B cell (primary cell): Measurements from ENCODE around the gene ZNRD2. TPM values are rescaled to one million over a fixed set of nuclear protein-coding genes. Genes with fewer than 3 reads are reported as not detected.

ENCODE experiments used
- ATAC-seq: fragments of 200-7000 bp; cut with Tn5 transposase; one replicate; pipeline ENCODE4 v1.10.0; 2021; ENCODE audit warnings: low read depth, mild to moderate bottlenecking, moderate number of reproducible peaks, moderate library complexity
- CTCF ChIA-PET: fragments of 350-600 bp; sonication (Branson Sonifier 250); formaldehyde crosslinking; loops from one replicate; lab custom pipeline; 2021; ENCODE audit warnings: antibody characterized with exemption, inconsistent platforms; lab: Charles Lee
- POLR2A ChIA-PET: fragments of 350-600 bp; sonication (Branson Sonifier 250); formaldehyde crosslinking; loops from one replicate; lab custom pipeline; 2021; ENCODE audit warnings: antibody characterized with exemption; lab: Charles Lee
- DNase-seq: peaks from one replicate; pipeline ENCODE4 v3.0.0; 2013
- H2AFZ ChIP-seq: 2 replicates; pipeline ENCODE4 v1.6.1; 2012; ENCODE audit warnings: mild to moderate bottlenecking, low read depth, low read length; ENCODE audit not compliant: insufficient read depth, poor library complexity, severe bottlenecking
- H3K27ac ChIP-seq, 2 donors: 1 replicate in 1 of 2; 2 replicates in 1 of 2; pipeline ENCODE4 v1.5.1; 2012 to 2013; ENCODE audit warnings: low read length in 2 of 2, mild to moderate bottlenecking in 2 of 2, moderate library complexity in 1 of 2
- H3K27me3 ChIP-seq, 4 experiments: fragments of 200-600 bp in 1 of 4; sonication (generic) in 1 of 4; replicated peaks in 1 of 4; 1 replicate in 2 of 4; 2 replicates in 2 of 4; pipeline versions ENCODE4 v1.6.1 to v1.7.0; 2013 to 2016; ENCODE audit warnings: low read length in 3 of 4, mild to moderate bottlenecking in 2 of 4, mixed read lengths in 1 of 4, moderate library complexity in 1 of 4; ENCODE audit not compliant: insufficient read depth in 4 of 4, control insufficient read depth in 3 of 4; ENCODE audit errors: control extremely low read depth in 1 of 4
- H3K36me3 ChIP-seq, 2 experiments: replicated peaks in 1 of 2; 1 replicate in 1 of 2; 2 replicates in 1 of 2; pipeline versions ENCODE4 v1.6.1 to v1.7.1; 2013; ENCODE audit warnings: low read length in 1 of 2; ENCODE audit not compliant: insufficient read depth in 2 of 2, control insufficient read depth in 1 of 2; ENCODE audit errors: control extremely low read depth in 1 of 2, extremely low read depth in 1 of 2
- H3K4me1 ChIP-seq, 2 donors: fragments of 200-600 bp in 1 of 2; sonication (generic) in 1 of 2; 1 replicate in 1 of 2; 2 replicates in 1 of 2; pipeline versions ENCODE4 v1.5.1 to v1.6.1; 2013 to 2017; ENCODE audit warnings: low read length in 2 of 2; ENCODE audit not compliant: control insufficient read depth in 2 of 2, insufficient read depth in 2 of 2
- H3K4me2 ChIP-seq: replicated peaks from 2 replicates; pipeline ENCODE3; 2012; ENCODE audit warnings: mild to moderate bottlenecking, low read depth, low read length; ENCODE audit not compliant: poor library complexity, severe bottlenecking
- H3K4me3 ChIP-seq, 5 experiments: fragments of 200-600 bp in 1 of 5; sonication (generic) in 1 of 5; 1 replicate in 3 of 5; 2 replicates in 2 of 5; pipeline versions ENCODE4 v1.5.1 to v1.7.0; 2011 to 2016; ENCODE audit warnings: low read length in 4 of 5, mild to moderate bottlenecking in 4 of 5, low read depth in 2 of 5, control low read depth in 1 of 5, moderate library complexity in 1 of 5; ENCODE audit not compliant: insufficient read depth in 1 of 5; ENCODE audit errors: control extremely low read depth in 1 of 5, extremely low read depth in 1 of 5
- H3K79me2 ChIP-seq: fragments of 200-600 bp; sonication (generic); one replicate; pipeline ENCODE4 v1.6.0; 2016; ENCODE audit warnings: low read length; ENCODE audit not compliant: control insufficient read depth, insufficient read depth
- H3K9ac ChIP-seq: fragments of 200-600 bp; sonication (generic); 2 replicates; pipeline ENCODE4 v1.6.1; 2017; ENCODE audit warnings: mild to moderate bottlenecking, low read length, moderate library complexity
- H3K9me3 ChIP-seq, 3 donors: one replicate each; pipeline versions ENCODE4 v1.6.1 to v1.7.1; 2013; ENCODE audit warnings: low read length in 2 of 3; ENCODE audit not compliant: control insufficient read depth in 2 of 3, insufficient read depth in 1 of 3; ENCODE audit errors: control extremely low read depth in 1 of 3
- H4K20me1 ChIP-seq: 2 replicates; pipeline ENCODE4 v1.6.0; 2012; ENCODE audit warnings: mild to moderate bottlenecking, low read length; ENCODE audit not compliant: insufficient read depth, control insufficient read depth, poor library complexity, severe bottlenecking
- H3K27ac Mint-ChIP-seq: one replicate; pipeline ENCODE4 v1.8.0; 2021; ENCODE audit warnings: mixed read lengths
- H3K27me3 Mint-ChIP-seq: one replicate; pipeline ENCODE4 v1.8.0; 2021; ENCODE audit warnings: mixed read lengths
- H3K4me1 Mint-ChIP-seq: one replicate; pipeline ENCODE4 v1.8.0; 2021; ENCODE audit warnings: mixed read lengths
- H3K4me3 Mint-ChIP-seq: one replicate; pipeline ENCODE4 v1.8.0; 2021; ENCODE audit warnings: mixed read lengths
- H3K9me3 Mint-ChIP-seq: one replicate; pipeline ENCODE4 v1.8.0; 2022; ENCODE audit warnings: mixed read lengths; ENCODE audit not compliant: insufficient read depth
- EZH2 ChIP-seq: IDR thresholded peaks from 2 replicates; pipeline ENCODE4 v1.6.1; 2012; ENCODE audit warnings: borderline replicate concordance, low read depth, mild to moderate bottlenecking, moderate library complexity, low read length; ENCODE audit not compliant: insufficient read depth, poor library complexity, severe bottlenecking
- WGBS: methylation state at CpG from one replicate; pipeline ENCODE4 v1.1.5; 2013; ENCODE audit warnings: missing lambda C conversion rate; ENCODE audit not compliant: insufficient coverage; 5-methylcytosine and 5-hydroxymethylcytosine counted together
- intact Hi-C: fragments of 100-400 bp; cut with micrococcal nuclease; formaldehyde crosslinking; loops from one replicate; pipeline ENCODE4 v1.10.0; 2022
- polyA plus RNA-seq: library from polyadenylated mRNA; depleted of rRNA; stranded (reverse); fragments of >200 nt; gene quantifications from 2 replicates; pipeline ENCODE4 v1.2.3, GENCODE V29; 2012
- total RNA-seq, 2 donors: library from RNA; stranded (reverse); fragments of 120-200 nt in 1 of 2; gene quantifications; 1 replicate in 1 of 2; 2 replicates in 1 of 2; pipeline versions ENCODE4 v1.2.3 to v1.2.4, GENCODE V29; 2013 to 2022
- TF ChIP-seq, protein P1 (sequence below): fragments of 200-600 bp; IDR thresholded peaks from one replicate; pipeline ENCODE4 v1.8.0; 2022; ENCODE audit warnings: antibody characterized with exemption, mild to moderate bottlenecking

The ZNRD2 gene
- total and polyA plus RNA-seq, 2 donors (not counting 1 experiment from before 2014, with no cell fraction given): 22.1 to 112 TPM

DNA sequence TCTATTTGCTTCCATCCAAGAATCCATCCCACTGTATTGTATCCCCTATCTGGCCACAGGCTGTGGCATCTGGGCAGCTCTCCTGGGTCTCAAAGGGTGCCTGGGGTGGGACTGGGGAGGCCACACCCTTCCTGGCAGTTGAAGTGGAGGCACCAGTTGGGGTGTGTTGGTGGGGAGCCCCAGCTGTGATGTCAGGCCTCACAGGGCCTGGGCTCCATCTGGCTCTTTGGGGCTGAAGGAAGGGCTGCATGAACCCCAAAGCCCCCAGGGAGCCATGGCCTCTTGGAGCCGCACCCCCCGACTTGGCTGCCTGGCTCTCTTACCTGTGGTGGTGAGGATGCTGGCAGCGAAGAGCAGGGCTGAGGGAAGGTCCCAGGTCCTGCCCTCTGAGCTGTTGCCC, 24.9 kb downstream of the ZNRD2 start:
- no peaks in the 10 kb centered on the region for H3K27me3 ChIP-seq
- H3K27ac ChIP-seq: no peak overlapping the region
- no peaks in the 10 kb centered on the region for H3K9me3 ChIP-seq
- Mint-ChIP-seq H3K4me1 (peaks cover 14% of the 10 kb centered on the region), H3K4me3 (no peak overlapping the region), H3K27ac (peak overlapping the region; percentile 17), H3K9me3 (no peaks in the 10 kb centered on the region), H3K27me3 (no peaks in the 10 kb centered on the region)
- no peak overlapping the region for H3K9ac ChIP-seq
- DNase-seq: no peak
- peaks cover 3 to 16% of the 10 kb centered on the region in 2 donors for H3K4me1 ChIP-seq
- ChIA-PET CTCF (interaction anchor here (0.7 to 9.7 kb wide), 8 partner anchors 11 to 370 kb away, joined by 3 to 144 read pairs (median 9); partner anchors contain the start of genes FAM89B and ZNRD2), POLR2A (interaction anchor here (0.7 to 1.9 kb wide), 4 partner anchors 10 to 55 kb away, joined by 3 to 10 read pairs (median 3); no protein-coding TSS in a partner anchor)
- no peak overlapping the region for H3K4me3 ChIP-seq
- TF ChIP-seq, protein P1, sequence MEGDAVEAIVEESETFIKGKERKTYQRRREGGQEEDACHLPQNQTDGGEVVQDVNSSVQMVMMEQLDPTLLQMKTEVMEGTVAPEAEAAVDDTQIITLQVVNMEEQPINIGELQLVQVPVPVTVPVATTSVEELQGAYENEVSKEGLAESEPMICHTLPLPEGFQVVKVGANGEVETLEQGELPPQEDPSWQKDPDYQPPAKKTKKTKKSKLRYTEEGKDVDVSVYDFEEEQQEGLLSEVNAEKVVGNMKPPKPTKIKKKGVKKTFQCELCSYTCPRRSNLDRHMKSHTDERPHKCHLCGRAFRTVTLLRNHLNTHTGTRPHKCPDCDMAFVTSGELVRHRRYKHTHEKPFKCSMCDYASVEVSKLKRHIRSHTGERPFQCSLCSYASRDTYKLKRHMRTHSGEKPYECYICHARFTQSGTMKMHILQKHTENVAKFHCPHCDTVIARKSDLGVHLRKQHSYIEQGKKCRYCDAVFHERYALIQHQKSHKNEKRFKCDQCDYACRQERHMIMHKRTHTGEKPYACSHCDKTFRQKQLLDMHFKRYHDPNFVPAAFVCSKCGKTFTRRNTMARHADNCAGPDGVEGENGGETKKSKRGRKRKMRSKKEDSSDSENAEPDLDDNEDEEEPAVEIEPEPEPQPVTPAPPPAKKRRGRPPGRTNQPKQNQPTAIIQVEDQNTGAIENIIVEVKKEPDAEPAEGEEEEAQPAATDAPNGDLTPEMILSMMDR: no peak
- TF ChIP-seq EZH2: no peak
- H4K20me1 ChIP-seq: peaks cover 18% of the 10 kb centered on the region
- H3K4me2 ChIP-seq: no peak overlapping the region
- no peak overlapping the region for H2AFZ ChIP-seq
- WGBS: 79% methylated on average over 3 of the region's 3 CpGs
- ATAC-seq: peak; percentile 16
- peaks cover 10% of the 10 kb centered on the region for H3K79me2 ChIP-seq
- intact Hi-C loops: no loop called here
- H3K36me3 ChIP-seq: peaks cover 0 to 42% of the 10 kb centered on the region in 2 experiments

DNA sequence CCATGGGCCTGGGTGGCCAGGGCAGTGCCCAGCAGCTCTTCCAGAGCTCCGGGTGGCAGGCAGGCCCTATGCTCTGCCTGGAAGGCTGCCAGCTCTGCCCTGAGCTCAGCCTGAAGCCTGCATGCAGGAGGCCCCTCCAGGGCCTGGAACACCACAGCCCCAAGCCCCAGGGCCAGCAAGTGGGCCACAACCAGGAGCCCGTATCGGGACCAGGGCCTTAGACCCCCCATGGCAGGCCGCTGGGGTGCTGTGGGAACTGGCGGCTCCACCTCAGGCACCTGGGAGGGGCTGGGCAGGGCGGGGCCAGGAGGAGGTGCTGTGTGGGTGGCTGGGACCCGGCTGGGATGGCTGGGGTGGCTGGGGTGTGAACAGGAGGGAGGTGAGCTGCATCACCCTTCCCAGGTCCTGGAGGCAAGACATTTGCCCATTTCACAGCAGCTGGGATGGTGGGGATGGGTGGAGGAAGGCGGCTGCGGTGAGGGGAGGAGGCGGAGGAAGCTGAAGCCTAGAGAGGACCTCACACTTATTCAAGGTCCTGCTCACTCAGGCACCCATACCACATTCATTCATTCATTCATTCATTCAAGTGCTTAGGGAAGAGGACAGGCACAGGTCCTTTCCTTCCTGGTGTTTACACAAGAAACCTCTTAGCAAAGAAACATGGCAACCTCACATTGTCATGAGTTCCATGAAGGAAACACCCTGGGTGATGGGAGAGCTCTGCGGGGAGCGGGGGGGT, 25.4 kb downstream of the ZNRD2 start, which contains the start of gene KCNK7:
KCNK7 (minus strand) TSS at position 258 of the 739 bp plus-strand sequence; CDS start at position 230, 28 bp downstream.
- POLR2A ChIA-PET: interaction anchor here (0.7 to 1.2 kb wide), 3 partner anchors 10 to 53 kb away, joined by 3 read pairs; no protein-coding TSS in a partner anchor
- no peak within 1 kb of the TSS for H3K4me3 Mint-ChIP-seq
- Histone ChIP-seq H3K4me1 (peaks cover 3 to 16% of the 10 kb centered on the region in 2 donors), H3K79me2 (peaks cover 10% of the 10 kb centered on the region), H3K4me3 (no peak within 1 kb of the TSS), H2AFZ (no peak within 1 kb of the TSS), H3K9ac (no peak within 1 kb of the TSS), H3K4me2 (no peak within 1 kb of the TSS), H4K20me1 (peaks cover 18% of the 10 kb centered on the region), H3K27ac (no peak within 1 kb of the TSS), H3K36me3 (peaks cover 0 to 37% of the 10 kb centered on the region in 2 experiments), H3K9me3 (no peaks in the 10 kb centered on the region), H3K27me3 (no peaks in the 10 kb centered on the region)
- 86% methylated on average over 9 of the region's 12 CpGs for WGBS
- ATAC-seq: no peak
- peak within 1 kb of the TSS; percentile 17 for H3K27ac Mint-ChIP-seq
- no peaks in the 10 kb centered on the region for H3K27me3 Mint-ChIP-seq
- intact Hi-C loops: no loop called here
- no peaks in the 10 kb centered on the region for H3K9me3 Mint-ChIP-seq
- TF ChIP-seq, protein P1: no peak
- TF ChIP-seq EZH2: no peak
- DNase-seq: no peak
- H3K4me1 Mint-ChIP-seq: peaks cover 12% of the 10 kb centered on the region
- CTCF ChIA-PET: interaction anchor here (0.7 to 3.2 kb wide), 4 partner anchors 24 to 266 kb away, joined by 3 to 40 read pairs (median 4); partner anchors contain the start of genes FAM89B and ZNRD2
